ENCODE results near the gene CCDC34. TPM values are rescaled to one million over a fixed set of nuclear protein-coding genes. Genes with fewer than 3 reads are reported as not detected.

CCDC34 gene
- total and polyA plus RNA-seq, 2 experiments from 2014 or later: 10.1 to 56.0 TPM

- ATAC-seq: peak; percentile 95
- H3K4me3 ChIP-seq: no peak overlapping the region
- peaks cover 22% of the 10 kb centered on the region for H3K4me1 Mint-ChIP-seq
- H3K9me3 Mint-ChIP-seq: peaks cover 18% of the 10 kb centered on the region
- H3K4me2 ChIP-seq: no peak overlapping the region
- H3K27ac ChIP-seq (ENCODE audit: low read depth): peak overlapping the region; percentile 68
- peaks cover 17% of the 10 kb centered on the region; the same call in 2 of the 3 replicates for H3K36me3 Mint-ChIP-seq (ENCODE audit: low read depth)
- H3K36me3 ChIP-seq (ENCODE audit: insufficient read depth): no peaks in the 10 kb centered on the region
- TF ChIP-seq STAT1 (IDR thresholded peaks at IDR 0.05; ENCODE audit: unreplicated experiment) (no peak), EZH2 (IDR thresholded peaks at IDR 0.05; ENCODE audit: low read depth, unreplicated experiment) (no peak), ZNF331 (CRISPR knock-in tag; IDR thresholded peaks at IDR 0.05; ENCODE audit: low read depth) (no peak), ETS1 (IDR thresholded peaks at IDR 0.05) (no peak), JUNB (IDR thresholded peaks at IDR 0.05; ENCODE audit: unreplicated experiment) (no peak), REST (IDR thresholded peaks at IDR 0.05; ENCODE audit: unreplicated experiment) (no peak), EZH2phosphoT487 (IDR thresholded peaks at IDR 0.05; ENCODE audit: unreplicated experiment) (no peak), CTCF (conservative IDR thresholded peaks at IDR 0.05; ENCODE audit: low read depth in 2 of 2) (no peak; a peak in 1 of 4 replicates), ZNF114 (CRISPR knock-in tag; IDR thresholded peaks at IDR 0.05) (no peak), ZNF462 (CRISPR knock-in tag; IDR thresholded peaks at IDR 0.05) (no peak), CREB1 (CRISPR knock-in tag; IDR thresholded peaks at IDR 0.05; ENCODE audit: low read depth) (no peak), NANOG (IDR thresholded peaks at IDR 0.05; ENCODE audit: borderline replicate concordance) (no peak), POLR2AphosphoS5 (IDR thresholded peaks at IDR 0.05; ENCODE audit: low read depth) (no peak)
- no peaks in the 10 kb centered on the region for H4K20me1 ChIP-seq (replicated peaks; ENCODE audit: insufficient read depth)
- H3K27ac Mint-ChIP-seq: peak overlapping the region; percentile 78
- H3K27me3 ChIP-seq (ENCODE audit: insufficient read depth): no peaks in the 10 kb centered on the region
- H3K79me2 ChIP-seq (replicated peaks; ENCODE audit: insufficient read depth): no peaks in the 10 kb centered on the region
- H3K27me3 Mint-ChIP-seq (ENCODE audit: insufficient read depth, low read depth, poor library complexity): peaks cover 2% of the 10 kb centered on the region
- DNase-seq (ENCODE audit: low spot score): peak; percentile 75
- no peak overlapping the region for H2AFZ ChIP-seq
- H3K9me2 ChIP-seq (ENCODE audit: insufficient read depth): no peaks in the 10 kb centered on the region
- H3K4me1 ChIP-seq (ENCODE audit: insufficient read depth): peaks cover 24% of the 10 kb centered on the region
- no peaks in the 10 kb centered on the region for H3F3A ChIP-seq (replicated peaks; ENCODE audit: low read depth)
- H3K4me3 Mint-ChIP-seq: no peak overlapping the region
Measured at GRCh38 chr11:27328614-27329013, 34.4 kb downstream of the CCDC34 start.

Measured in GM23338 (cell line).